Stimulated activated CD4-positive, alpha-beta T cell treated with anti-CD3 and anti-CD28 coated beads, Interleukin-4, amount 100 ng/mL, for 4 hours (primary cell): ENCODE measurements around the gene BLOC1S4.
A peak's percentile ranks its signal among the peaks of the same experiment; 100 is the strongest.
"Not testable (repeated sequence)": the region's sequence is repeated elsewhere in the genome, so short reads cannot be mapped to it uniquely, and the experiment has no call there.

Experiments
- DNase-seq, 2 experiments: peaks; one replicate each; pipeline ENCODE4 v3.0.0-alpha.2; 2020

Gene BLOC1S4

DNA sequence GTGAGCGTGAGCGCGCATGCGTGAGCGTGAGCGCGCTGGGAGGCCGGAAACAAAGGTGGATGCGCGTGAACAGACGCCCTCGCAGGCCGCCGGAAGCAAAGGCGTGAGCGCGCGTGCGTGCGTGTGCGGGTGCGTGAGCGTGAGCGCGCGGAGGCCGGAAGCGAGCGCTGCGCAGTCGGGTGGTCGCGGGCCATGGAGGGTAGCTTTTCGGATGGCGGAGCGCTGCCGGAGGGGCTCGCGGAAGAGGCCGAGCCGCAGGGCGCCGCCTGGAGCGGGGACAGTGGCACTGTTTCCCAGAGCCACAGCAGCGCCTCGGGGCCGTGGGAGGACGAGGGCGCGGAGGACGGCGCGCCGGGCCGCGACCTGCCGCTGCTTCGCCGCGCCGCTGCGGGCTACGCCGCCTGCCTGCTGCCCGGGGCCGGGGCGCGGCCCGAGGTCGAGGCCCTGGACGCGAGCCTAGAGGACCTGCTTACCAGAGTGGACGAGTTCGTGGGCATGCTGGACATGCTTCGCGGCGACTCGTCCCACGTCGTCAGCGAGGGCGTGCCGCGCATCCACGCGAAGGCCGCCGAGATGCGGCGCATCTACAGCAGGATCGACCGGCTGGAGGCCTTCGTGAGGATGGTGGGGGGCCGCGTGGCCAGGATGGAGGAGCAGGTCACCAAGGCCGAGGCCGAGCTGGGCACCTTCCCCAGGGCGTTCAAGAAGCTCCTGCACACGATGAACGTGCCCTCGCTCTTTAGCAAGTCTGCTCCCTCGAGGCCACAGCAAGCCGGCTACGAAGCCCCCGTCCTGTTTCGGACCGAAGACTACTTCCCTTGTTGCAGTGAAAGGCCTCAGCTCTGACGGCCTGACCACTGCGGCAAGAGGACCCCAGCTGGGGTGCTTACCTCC is at the start of gene BLOC1S4:
Gene BLOC1S4 (plus strand): TSS at position 157 of the 894 bp plus-strand sequence. CDS start 36 bp downstream, at position 193.
- DNase-seq, result peak; percentile 83 to 86

DNA sequence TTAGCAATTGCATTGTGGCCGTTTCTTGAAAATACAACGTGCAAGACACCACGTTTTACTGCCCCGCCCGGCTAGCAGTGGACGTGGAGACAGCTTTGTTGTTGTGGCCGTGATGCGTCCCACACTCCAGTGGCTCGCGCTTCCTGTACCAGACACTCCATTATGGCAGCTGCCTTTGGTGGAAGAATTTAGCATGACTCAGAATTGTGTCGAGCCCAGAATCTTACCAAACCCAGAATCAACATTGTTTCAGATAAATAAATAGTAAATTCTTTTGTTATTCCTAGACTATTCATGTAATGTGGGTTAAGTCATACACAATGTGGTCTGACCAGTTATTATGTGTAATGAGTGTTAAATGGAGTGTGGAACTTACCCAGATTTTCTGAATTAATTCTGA is 47.6 kb upstream of the BLOC1S4 start:
- DNase-seq, result no peak

- DNase-seq, result no peak
Measured at GRCh38 chr4:6671648-6672047, 44.3 kb upstream of the BLOC1S4 start.

GRCh38 chr4:6672131-6672530 is 43.8 kb upstream of the BLOC1S4 start:
- DNase-seq, result no peak

DNA sequence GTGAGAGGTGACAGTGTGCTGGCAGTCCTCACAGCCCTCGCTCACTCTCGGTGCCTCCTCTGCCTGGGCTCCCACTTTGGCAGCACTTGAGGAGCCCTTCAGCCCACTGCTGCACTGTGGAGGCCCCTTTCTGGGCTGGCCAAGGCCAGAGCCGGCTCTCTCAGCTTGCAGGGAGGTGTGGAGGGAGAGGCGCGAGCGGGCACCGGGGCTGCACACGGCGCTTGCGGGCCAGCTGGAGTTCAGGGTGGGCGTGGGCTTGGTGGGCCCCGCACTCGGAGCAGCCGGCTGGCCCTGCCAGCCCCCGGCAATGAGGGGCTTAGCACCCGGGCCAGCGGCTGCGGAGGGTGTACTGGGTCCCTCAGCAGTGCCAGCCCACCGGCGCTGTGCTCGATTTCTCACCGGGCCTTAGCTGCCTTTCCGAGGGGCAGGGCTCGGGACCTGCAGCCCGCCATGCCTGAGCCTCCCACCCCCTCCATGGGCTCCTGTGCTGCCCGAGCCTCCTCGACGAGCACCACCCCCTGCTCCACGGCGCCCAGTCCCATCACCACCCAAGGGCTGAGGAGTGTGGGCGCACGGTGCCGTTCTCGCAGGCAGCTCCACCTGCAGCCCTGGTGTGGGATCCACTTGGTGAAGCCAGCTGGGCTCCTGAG is 43.3 kb upstream of the BLOC1S4 start:
- DNase-seq, result not testable (repeated sequence)

DNA sequence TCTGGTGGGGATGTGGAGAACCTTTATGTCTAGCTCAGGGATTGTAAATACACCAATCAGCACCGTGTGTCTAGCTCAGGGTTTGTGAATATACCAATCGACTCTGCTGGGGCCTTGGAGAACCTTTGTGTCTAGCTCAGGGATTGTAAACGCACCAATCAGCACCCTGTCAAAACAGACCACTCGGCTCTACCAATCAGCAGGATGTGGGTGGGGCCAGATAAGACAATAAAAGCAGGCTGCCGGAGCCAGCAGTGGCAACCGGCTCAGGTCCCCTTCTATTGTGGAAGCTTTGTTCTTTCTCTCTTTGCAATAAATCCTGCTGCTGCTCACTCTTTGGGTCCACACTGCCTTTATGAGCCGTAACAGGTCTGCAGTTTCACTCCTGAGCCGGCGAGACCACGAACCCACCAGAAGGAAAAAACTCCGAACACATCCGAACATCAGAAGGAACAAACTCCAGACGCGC is 42.7 kb upstream of the BLOC1S4 start:
- peak in 1 of 2 experiments; percentile 64 for DNase-seq

GRCh38 chr4:6673660-6674499 is 42.1 kb upstream of the BLOC1S4 start:
- DNase-seq, result peak; percentile 90 to 93

DNA sequence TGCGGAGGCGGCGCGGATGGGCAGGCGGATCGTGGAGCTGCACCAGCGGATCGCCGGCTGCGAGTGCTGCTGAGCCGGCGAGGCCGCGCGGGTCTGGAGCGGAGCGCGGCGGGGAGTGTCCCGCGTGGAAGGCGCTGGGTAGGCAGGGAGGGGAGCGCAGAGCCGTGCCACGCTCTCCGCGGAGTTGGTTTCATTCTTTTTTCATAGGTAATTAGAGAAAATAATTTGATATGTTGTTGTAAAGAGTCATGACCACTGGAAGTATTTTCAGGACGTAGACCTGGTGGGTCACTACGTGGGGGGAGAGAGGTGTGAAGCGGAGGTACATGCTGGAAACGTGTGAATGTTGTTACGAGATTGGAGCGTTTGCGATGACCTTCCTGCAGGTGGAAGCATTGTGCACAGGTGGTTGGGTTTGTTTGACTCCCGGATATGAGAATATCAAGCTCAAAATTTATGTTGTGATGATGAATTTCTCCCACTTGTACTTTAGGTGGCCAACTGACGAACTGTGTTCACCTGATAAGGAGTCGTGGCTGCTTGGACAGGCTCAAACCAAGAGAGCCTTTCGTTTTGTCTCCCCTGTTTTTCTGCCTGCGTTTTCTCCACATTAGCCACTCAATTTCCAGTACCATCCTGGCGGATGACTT is 41.3 kb upstream of the BLOC1S4 start:
- DNase-seq, result peak; percentile 35 to 73

DNA sequence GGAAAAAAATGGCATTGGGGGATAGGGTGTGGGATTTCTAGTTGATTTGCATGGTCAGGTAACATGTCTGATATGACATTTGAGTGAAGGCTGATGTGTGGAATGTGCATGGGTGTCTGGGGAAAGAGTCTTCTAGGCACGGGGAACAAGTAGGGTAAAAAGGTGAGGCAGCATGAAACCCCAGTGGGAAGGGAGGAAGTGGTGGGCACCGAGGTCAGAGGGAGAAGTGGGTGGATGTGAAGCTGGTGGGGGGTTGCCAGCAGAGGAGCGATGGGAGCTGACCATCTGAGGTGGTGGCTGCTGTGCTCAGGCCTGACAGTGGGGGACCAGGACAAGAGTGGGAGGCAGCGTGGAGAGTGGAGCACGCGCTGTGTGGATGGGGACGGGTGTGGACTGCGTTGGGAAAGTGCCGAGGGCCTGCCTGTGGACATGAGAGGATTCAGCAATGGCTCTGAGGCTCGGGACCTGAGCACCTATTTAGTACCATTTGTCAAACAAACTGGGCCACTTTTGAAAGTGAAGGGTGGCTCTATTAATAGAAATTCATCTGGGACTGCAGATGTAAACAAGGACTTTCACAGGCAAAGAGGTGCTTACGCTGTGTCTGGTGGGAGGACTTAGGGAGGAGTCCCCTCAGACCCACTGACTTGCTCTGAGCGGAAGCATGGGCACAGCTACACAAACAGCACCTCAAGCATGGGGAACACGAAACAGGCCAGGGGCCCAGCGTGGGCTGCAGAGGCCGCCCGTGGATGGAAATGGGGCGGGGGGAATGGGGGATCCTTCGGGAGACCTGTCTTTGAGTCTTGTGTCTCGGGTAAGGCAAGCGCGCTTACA is 39.0 kb upstream of the BLOC1S4 start:
- no peak for DNase-seq

DNA sequence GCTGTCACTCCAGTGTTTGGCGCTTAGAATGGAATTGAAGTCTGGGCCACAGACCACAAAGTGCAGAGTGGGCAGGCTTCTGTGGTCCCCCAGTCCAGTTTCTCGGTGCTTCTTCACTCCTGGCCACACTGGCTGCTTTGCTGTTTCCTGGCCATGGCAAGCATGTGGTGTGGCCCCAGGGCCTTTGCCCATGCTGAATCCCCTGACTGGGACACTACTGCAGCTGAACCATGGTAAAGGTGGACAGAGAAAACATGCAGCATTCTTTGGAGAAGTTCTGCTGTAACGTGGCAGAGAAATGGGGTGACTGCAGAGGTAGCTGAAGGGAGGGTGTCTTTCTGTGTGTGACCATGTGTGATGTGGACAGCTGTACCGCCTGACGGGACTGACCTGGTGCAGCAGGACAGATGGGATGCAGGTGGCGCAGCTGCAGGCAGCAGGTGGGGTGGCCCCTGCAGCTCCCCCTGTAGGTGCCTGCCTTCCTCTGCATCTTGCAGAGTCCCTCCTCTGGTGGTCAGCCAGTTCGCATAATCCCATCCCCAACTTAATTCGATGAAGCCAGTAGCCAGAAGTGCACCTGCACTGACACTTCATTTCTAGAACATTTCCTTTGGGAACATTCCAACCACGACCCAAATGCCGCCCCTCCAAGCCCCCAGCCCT is 35.5 kb upstream of the BLOC1S4 start:
- no peak for DNase-seq

- DNase-seq, result no peak
Measured at GRCh38 chr4:6681191-6681590, 34.8 kb upstream of the BLOC1S4 start.

GRCh38 chr4:6682862-6683590 is 32.9 kb upstream of the BLOC1S4 start:
- DNase-seq, result no peak

- DNase-seq, result no peak
Measured at GRCh38 chr4:6684656-6685055, 31.3 kb upstream of the BLOC1S4 start.

GRCh38 chr4:6686104-6686787 is 29.7 kb upstream of the BLOC1S4 start:
- DNase-seq, result no peak

DNA sequence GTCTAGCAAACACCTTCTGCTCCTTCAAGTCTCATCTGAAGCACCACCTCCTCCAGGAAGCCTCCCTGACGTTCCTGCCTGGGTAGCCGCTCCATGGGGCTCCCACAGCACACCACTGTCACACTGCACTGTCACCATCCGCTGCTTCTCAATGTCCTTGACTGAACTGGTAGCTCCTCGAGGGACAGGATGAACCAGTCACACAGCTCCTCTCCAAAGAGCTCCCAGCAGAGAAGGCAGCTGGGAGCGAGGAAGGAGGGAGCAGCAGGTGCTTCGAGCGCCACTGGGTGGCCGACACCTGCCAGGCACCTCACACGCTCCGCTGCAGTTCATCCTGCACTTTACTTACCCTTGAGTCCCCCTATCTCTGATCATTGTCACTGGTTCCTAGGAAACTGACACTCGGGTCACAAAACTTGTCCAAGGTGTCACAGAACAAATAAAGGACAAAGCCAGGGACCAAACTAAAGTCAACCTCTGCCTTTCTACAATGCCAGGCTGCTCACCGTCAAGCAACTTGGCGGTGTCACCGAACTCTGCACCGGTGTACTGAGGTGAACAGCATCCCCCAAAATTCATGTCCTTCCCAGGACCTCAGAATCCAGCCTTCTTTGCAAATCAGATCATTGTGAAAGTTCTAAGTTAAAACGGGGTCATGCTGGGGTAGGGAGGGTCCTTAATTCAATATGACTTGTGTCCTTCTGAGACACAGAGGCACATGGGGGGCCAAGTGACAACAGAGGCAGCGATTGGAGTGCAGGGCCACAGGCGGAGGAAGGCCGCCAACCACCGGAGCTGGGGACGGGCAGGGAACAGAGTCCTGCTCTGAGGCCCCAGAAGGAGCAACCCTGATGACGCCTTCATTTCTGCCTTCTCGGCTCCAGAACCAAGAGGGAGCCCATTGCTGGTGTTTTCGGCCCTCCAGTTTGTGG is 27.8 kb upstream of the BLOC1S4 start:
- DNase-seq, result no peak

DNA sequence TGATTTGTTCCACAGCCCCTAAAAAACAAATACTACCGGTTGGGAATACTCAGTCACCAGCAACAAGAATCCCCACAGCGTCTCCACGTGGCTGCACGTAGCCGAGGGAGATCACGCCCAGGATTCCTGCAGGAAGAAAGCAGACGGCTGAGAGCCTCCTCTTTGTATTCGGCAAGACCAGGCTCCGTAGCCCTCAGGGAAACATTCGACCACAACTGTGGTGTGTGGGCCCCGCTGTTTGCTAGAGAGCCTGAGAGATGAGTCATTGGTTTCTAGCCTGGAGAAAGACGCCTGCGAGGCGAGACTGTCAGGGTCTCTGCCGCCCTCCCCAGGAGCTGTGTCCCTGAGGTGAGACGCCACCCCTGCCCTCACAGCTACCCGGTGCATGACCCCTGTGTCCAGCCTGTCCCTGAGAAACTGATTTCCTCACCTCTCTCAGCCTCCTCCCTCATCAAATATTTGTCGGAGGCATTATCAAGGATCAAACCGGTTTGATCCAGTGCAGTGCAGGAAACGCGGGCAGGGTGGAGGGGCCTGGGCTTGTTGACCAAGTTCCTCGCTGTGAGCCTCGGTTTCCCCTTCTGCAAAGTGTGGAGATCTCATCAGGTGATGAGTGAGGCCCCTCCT is 27.0 kb upstream of the BLOC1S4 start:
- DNase-seq, result peak; percentile 57 to 71

DNA sequence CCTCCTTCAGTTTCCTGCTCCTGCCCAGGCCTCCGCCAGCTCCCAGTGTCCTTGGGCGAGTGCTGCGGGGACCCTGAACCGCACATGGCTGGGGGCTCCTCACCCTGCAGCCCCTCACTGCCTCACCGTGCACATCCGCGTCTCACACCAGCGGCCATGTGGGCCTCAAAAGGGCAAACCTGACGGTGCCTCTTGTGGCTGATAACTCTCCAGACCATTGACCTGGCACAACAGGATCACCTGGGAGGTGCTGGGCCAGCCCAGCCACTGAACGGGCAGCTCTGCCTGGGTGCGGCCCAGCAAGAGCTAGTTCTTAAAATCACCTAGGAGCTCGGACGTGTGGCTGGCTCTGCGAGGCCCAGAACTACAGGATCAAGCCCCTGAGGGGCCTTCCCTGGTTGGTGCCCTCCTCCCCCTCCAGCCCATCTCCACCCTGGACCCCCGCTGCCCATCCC is 26.4 kb upstream of the BLOC1S4 start:
- DNase-seq, result no peak

DNA sequence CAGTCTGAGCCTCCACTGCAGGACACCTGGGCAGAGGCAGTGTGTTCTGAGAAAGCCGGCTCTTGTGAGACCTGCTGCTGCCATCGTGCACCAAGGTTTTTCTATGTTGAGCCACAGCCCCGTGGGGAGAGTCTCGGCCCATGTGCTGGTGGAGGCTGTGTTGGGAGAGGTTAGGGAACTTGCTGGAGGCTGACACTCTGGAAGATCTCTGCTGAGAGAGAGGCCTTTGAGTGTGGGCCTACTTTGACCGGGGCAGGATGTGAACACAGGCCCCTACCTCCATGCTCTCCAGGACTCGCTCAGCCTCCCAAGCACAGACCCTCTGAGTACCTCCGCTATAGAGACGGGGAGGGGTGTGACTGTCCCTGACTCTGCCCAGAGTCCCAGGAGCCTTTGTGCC is 23.6 kb upstream of the BLOC1S4 start:
- no peak for DNase-seq
